SIG-M5 (cell line): ENCODE data around the gene PIAS1.

Experiments
- DNase-seq: peaks from one replicate; lab custom pipeline; 2025; lab: John Stamatoyannopoulos, UW

Gene PIAS1

DNA sequence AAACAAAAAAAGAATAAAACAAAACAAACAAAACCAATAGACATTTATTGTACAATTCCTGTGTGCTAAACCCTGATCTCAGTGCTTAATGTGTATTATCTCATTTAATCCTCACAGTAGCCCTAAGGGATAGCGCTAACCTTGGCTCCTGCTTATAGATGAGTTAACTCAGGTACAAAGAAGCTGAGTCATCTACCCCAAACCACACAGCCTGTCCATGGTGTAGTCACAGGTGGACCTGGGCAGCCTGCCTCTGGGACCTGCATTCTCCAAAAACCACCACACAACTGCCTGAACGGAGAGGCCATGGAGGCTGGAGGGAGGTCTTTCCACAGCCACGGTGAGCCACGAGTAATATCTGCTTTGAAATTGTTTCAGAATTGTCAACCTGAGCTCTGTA lies 180.9 kb downstream of the PIAS1 start:
- no peak for DNase-seq

DNA sequence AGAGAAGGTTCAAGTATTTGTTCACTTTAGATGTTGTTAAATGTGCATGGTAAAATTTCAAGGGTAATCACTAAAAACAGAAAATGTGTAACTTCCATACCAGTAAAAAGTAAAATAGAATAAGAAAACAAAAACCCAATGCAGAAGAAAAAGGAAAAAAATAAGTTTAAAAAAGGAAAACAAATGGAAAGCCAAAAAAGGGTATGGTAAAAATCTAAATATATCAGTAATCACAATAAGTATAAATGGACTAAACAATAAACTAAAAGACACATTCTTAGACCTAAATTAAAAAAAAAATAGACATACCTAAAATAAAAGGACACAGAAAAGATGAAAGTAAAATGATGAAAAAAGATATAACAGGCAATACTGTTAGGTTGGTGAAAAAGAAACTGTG lies 184.9 kb downstream of the PIAS1 start:
- DNase-seq: no peak

DNA sequence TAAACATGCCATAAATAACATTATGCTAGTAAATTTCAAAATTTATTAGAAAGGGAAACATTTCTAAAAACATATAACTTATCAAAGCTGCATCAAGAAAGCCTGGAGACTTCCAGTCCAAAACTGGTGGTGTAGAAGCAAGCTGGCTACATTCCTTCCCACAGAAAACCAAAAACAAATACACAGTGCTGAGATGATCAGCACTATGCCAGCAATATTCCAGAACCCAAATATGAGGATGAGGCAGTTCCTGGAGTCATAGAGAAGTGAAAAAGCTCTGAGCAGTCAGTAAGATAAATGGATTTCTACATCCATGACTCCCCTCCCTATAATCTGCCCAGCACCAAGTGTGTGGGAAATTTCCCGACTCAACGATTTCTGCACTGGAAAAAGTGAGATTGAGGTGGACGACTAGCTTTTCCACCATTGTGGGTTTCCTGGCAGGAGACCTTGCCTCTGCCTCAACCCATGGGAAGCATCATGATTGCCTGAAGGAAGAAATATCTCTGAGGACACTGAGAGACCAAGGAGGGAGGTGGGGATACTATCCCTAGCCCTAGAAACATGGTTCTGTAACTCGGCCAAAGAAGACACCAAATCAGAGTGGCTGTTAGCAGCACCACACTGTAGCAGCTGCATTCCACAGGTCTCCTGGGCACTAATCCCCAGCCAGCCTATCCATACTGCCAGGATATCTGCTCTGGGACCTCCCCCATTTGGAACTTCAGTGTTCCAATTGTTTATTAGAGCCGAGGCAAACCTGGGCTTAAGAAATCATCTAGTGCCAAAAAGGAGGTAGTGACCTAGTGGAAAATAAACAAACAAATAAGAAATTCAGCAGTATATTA lies 187.2 kb downstream of the PIAS1 start:
- DNase-seq: no peak
